ENCODE measurements around the gene CLMP. TPM values are rescaled to one million over a fixed set of nuclear protein-coding genes. Genes with fewer than 3 reads are reported as not detected.

Gene CLMP
- total and polyA plus RNA-seq, 2 experiments from 2014 or later, result 7.1 to 18.4 TPM

DNA sequence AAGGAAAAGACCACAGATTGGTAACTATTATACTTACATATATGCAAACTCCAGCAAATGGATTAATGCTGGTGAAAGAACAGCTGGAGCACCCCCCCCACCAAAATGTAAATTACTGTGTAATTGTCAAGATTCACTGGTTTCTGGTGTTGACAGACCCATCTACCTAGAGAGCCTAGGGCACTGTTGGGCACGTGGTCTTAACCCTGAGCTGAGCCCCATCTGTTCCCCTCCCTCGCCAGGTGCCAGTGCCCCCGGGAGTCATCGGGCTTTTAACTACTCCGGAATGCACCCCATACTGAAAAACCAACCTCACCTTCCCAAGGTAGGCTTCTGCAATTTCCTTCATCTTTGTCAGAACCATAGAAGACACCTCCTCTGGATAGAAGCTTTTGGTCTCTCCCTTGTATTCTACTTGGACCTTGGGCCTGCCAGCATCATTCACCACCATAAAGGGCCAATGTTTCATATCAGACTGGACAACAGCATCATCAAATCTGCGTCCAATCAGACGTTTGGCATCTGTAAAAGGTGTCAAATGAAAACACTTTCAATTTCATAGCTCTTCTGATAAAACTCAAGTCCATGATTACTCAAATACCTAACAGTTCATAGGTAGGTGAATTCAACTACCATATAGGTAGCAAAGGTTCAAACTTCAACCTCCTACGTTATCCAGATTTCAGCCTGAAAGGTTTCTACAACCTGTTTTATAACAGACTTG lies 134.6 kb downstream of the CLMP start:
- no peak for ATAC-seq
- TF ChIP-seq EZH2 (IDR thresholded peaks at IDR 0.05; ENCODE audit: low read depth, unreplicated experiment) (no peak), ZNF331 (CRISPR knock-in tag; IDR thresholded peaks at IDR 0.05; ENCODE audit: low read depth) (no peak), ZNF462 (CRISPR knock-in tag; IDR thresholded peaks at IDR 0.05) (no peak), REST (IDR thresholded peaks at IDR 0.05; ENCODE audit: unreplicated experiment) (no peak), EZH2phosphoT487 (IDR thresholded peaks at IDR 0.05; ENCODE audit: unreplicated experiment) (no peak), STAT1 (IDR thresholded peaks at IDR 0.05; ENCODE audit: unreplicated experiment) (no peak), POLR2AphosphoS5 (IDR thresholded peaks at IDR 0.05; ENCODE audit: low read depth) (no peak), JUNB (IDR thresholded peaks at IDR 0.05; ENCODE audit: unreplicated experiment) (no peak)
- TF ChIP-seq, protein P1, sequence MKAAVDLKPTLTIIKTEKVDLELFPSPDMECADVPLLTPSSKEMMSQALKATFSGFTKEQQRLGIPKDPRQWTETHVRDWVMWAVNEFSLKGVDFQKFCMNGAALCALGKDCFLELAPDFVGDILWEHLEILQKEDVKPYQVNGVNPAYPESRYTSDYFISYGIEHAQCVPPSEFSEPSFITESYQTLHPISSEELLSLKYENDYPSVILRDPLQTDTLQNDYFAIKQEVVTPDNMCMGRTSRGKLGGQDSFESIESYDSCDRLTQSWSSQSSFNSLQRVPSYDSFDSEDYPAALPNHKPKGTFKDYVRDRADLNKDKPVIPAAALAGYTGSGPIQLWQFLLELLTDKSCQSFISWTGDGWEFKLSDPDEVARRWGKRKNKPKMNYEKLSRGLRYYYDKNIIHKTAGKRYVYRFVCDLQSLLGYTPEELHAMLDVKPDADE (IDR thresholded peaks at IDR 0.05), result no peak
- TF ChIP-seq, protein P2, sequence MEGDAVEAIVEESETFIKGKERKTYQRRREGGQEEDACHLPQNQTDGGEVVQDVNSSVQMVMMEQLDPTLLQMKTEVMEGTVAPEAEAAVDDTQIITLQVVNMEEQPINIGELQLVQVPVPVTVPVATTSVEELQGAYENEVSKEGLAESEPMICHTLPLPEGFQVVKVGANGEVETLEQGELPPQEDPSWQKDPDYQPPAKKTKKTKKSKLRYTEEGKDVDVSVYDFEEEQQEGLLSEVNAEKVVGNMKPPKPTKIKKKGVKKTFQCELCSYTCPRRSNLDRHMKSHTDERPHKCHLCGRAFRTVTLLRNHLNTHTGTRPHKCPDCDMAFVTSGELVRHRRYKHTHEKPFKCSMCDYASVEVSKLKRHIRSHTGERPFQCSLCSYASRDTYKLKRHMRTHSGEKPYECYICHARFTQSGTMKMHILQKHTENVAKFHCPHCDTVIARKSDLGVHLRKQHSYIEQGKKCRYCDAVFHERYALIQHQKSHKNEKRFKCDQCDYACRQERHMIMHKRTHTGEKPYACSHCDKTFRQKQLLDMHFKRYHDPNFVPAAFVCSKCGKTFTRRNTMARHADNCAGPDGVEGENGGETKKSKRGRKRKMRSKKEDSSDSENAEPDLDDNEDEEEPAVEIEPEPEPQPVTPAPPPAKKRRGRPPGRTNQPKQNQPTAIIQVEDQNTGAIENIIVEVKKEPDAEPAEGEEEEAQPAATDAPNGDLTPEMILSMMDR (conservative IDR thresholded peaks at IDR 0.05; ENCODE audit: low read depth in 2 of 2), result no peak
- H3K4me1 Mint-ChIP-seq, result peaks cover 50% of the 10 kb centered on the region

More for the DNA sequence above, 134.6 kb downstream of the CLMP start:
- no peak overlapping the region for H2AFZ ChIP-seq
- peaks cover 57% of the 10 kb centered on the region for H3K36me3 ChIP-seq (ENCODE audit: insufficient read depth)
- peaks cover 59% of the 10 kb centered on the region for H4K20me1 ChIP-seq (replicated peaks; ENCODE audit: insufficient read depth)
- peak overlapping the region; percentile 99 for H3K4me3 ChIP-seq
- H3K27me3 ChIP-seq (ENCODE audit: insufficient read depth), result no peaks in the 10 kb centered on the region
- Mint-ChIP-seq H3K36me3 (ENCODE audit: low read depth) (peaks cover 72% of the 10 kb centered on the region), H3K27ac (peak overlapping the region; percentile 98), H3K27me3 (ENCODE audit: insufficient read depth, low read depth, poor library complexity) (peaks cover 44% of the 10 kb centered on the region), H3K4me3 (peak overlapping the region; percentile 100), H3K9me3 (peaks cover 16% of the 10 kb centered on the region; the same call in 2 of the 3 replicates)
- no peak for DNase-seq (ENCODE audit: low spot score)
- H3K4me1 ChIP-seq (ENCODE audit: insufficient read depth), result peaks cover 35% of the 10 kb centered on the region
- no peaks in the 10 kb centered on the region for H3K9me2 ChIP-seq (ENCODE audit: insufficient read depth)
- peak overlapping the region; percentile 91 for H3K4me2 ChIP-seq
- peak overlapping the region; percentile 94 for H3K27ac ChIP-seq (ENCODE audit: low read depth)
- H3K79me2 ChIP-seq (replicated peaks; ENCODE audit: insufficient read depth), result peaks cover 70% of the 10 kb centered on the region
- H3F3A ChIP-seq (replicated peaks; ENCODE audit: low read depth), result peaks cover 64% of the 10 kb centered on the region
